K562 (cell line): ENCODE data around the gene INHBE. TPM values are rescaled to one million over a fixed set of nuclear protein-coding genes. Genes with fewer than 3 reads are reported as not detected.

Source experiments
- ARID4B ChIP-seq: sonication (generic); formaldehyde crosslinking; IDR thresholded peaks from 2 replicates; pipeline ENCODE4 v1.8.0; 2022; ENCODE audit warnings: mild to moderate bottlenecking, missing genetic modification reagents
- CHAMP1 ChIP-seq: fragments of 450-650 bp; IDR thresholded peaks from 2 replicates; pipeline ENCODE4 v1.6.1; 2016; ENCODE audit warnings: mild to moderate bottlenecking
- E2F6 ChIP-seq, 2 experiments: IDR thresholded peaks; 2 replicates each; pipeline ENCODE4 v1.6.1; 2011; ENCODE audit warnings: borderline replicate concordance in 1 of 2, control low read depth in 1 of 2, low read depth in 1 of 2, low read length in 1 of 2, mild to moderate bottlenecking in 1 of 2, mixed read lengths in 1 of 2, moderate library complexity in 1 of 2; ENCODE audit not compliant: insufficient read depth in 1 of 2, insufficient read length in 1 of 2, poor library complexity in 1 of 2, severe bottlenecking in 1 of 2; ENCODE audit errors: extremely low read depth in 1 of 2
- ESRRB ChIP-seq: fragments of 250-450 bp; sonication (Bioruptor Pico); IDR thresholded peaks from 2 replicates; pipeline ENCODE4 v1.5.0; 2020; ENCODE audit warnings: mild to moderate bottlenecking, moderate library complexity, borderline replicate concordance
- NBN ChIP-seq: fragments of 450-650 bp; IDR thresholded peaks from 2 replicates; pipeline ENCODE4 v1.6.1; 2016; ENCODE audit warnings: low read depth, mild to moderate bottlenecking
- NFIX ChIP-seq: fragments of 250-450 bp; sonication (Bioruptor Pico); IDR thresholded peaks from 2 replicates; pipeline ENCODE4 v1.4.0; 2020; ENCODE audit warnings: low read depth, mild to moderate bottlenecking, moderate library complexity
- NUFIP1 ChIP-seq: fragments of 450-650 bp; IDR thresholded peaks from 2 replicates; pipeline ENCODE4 v1.6.1; 2018; ENCODE audit not compliant: partially characterized antibody
- OTX1 ChIP-seq: fragments of 450-650 bp; formaldehyde crosslinking; IDR thresholded peaks from 2 replicates; pipeline ENCODE4 v1.4.0; 2022; ENCODE audit warnings: mild to moderate bottlenecking
- POLR2A ChIP-seq: fragments of 450-650 bp; conservative IDR thresholded peaks from 2 replicates; pipeline ENCODE4 v1.6.1; 2016
- PPARD ChIP-seq: fragments of 250-450 bp; sonication (Bioruptor Pico); IDR thresholded peaks from 2 replicates; pipeline ENCODE4 v1.8.0; 2022; ENCODE audit warnings: inconsistent platforms, mild to moderate bottlenecking, moderate library complexity
- PTTG1 ChIP-seq: fragments of 450-650 bp; IDR thresholded peaks from 2 replicates; pipeline ENCODE4 v1.6.1; 2016; ENCODE audit warnings: low read depth, mild to moderate bottlenecking, missing genetic modification characterization, missing compliant biosample characterization
- RBM22 ChIP-seq: fragments of 200-400 bp; formaldehyde crosslinking; IDR thresholded peaks from 2 replicates; pipeline ENCODE4 v1.6.1; 2018; ENCODE audit warnings: low read length, low read depth; ENCODE audit not compliant: poor library complexity, severe bottlenecking
- SNIP1 ChIP-seq: fragments of 450-650 bp; IDR thresholded peaks from 2 replicates; pipeline ENCODE4 v1.7.1; 2017; ENCODE audit warnings: low read depth, mild to moderate bottlenecking
- TAF1 ChIP-seq: IDR thresholded peaks from 2 replicates; pipeline ENCODE4 v1.6.1; 2011; ENCODE audit warnings: mild to moderate bottlenecking, low read length, moderate library complexity; ENCODE audit not compliant: insufficient read depth, control insufficient read depth, severe bottlenecking; ENCODE audit errors: extremely low read depth
- ZBTB26 ChIP-seq: fragments of 450-650 bp; formaldehyde crosslinking; IDR thresholded peaks from 2 replicates; pipeline ENCODE4 v1.4.0; 2022; ENCODE audit warnings: missing genetic modification characterization
- ZNF695 ChIP-seq: fragments of 450-650 bp; formaldehyde crosslinking; IDR thresholded peaks from 2 replicates; pipeline ENCODE4 v1.4.0; 2020; ENCODE audit warnings: mild to moderate bottlenecking, moderate library complexity
- ZSCAN29 ChIP-seq: fragments of 450-650 bp; IDR thresholded peaks from 2 replicates; pipeline ENCODE4 v1.6.1; 2017
- polyA plus RNA-seq, 8 experiments: library from polyadenylated mRNA; depleted of rRNA in 4 of 8; stranded (reverse) in 5 of 8; unstranded in 3 of 8; fragments of >200 nt; fragmentation: Nextera tagmentation in 2 of 8; fragmentation: Illumina TruSeq in 1 of 8; extraction: Ambion mirVana in 2 of 8; extraction: Trizol in 1 of 8; gene quantifications; 2 replicates each; pipeline versions ENCODE4 v1.2.1 to v1.2.3, GENCODE V29; 2011 to 2014; ENCODE audit warnings: inconsistent platforms in 1 of 8, missing spikeins in 1 of 8
- total RNA-seq, 7 experiments: library from RNA; depleted of rRNA in 6 of 7; stranded (reverse); fragments of >200 nt in 6 of 7; fragmentation: Illumina TruSeq in 2 of 7; extraction: Trizol in 2 of 7; gene quantifications; 2 replicates each; pipeline versions ENCODE4 v1.2.1 to v1.2.3, GENCODE V29; 2011 to 2021; ENCODE audit warnings: low replicate concordance in 1 of 7

Gene INHBE
- total and polyA plus RNA-seq, 9 of the 15 experiments (the other 6 are each of a cell fraction or from before 2014, with no cell fraction given) = 0.94 to 9.9 (median 7.3) TPM

- TF ChIP-seq NBN (no peak), ZBTB26 (no peak), TAF1 (no peak), POLR2A (no peak), ZNF695 (CRISPR knock-in tag) (no peak), E2F6 (IDR thresholded peaks at IDR 0.05; ENCODE audit: borderline replicate concordance in 1 of 2, extremely low read depth in 1 of 2, insufficient read depth in 1 of 2, insufficient read length in 1 of 2, low read depth in 1 of 2, low read length in 1 of 2, poor library complexity in 1 of 2, severe bottlenecking in 1 of 2) (peak in 1 of 2 experiments; percentile 20), PPARD (CRISPR knock-in tag) (no peak), RBM22 (no peak), PTTG1 (no peak), NFIX (CRISPR knock-in tag) (no peak), CHAMP1 (no peak), OTX1 (peak; percentile 38; the same call in 1 of the 2 replicates), NUFIP1 (no peak), SNIP1 (no peak), ZSCAN29 (no peak), ARID4B (CRISPR knock-in tag) (no peak), ESRRB (no peak)
Measured at GRCh38 chr12:57456145-57456700, 1.1 kb downstream of the INHBE start (continued).
